HepG2 (cell line): ENCODE data around the gene NUP107. TPM values are rescaled to one million over a fixed set of nuclear protein-coding genes. Genes with fewer than 3 reads are reported as not detected.
A peak's percentile ranks its signal among the peaks of the same experiment; 100 is the strongest.

Experiments
- ARNT ChIP-seq: fragments of 450-650 bp; IDR thresholded peaks from 2 replicates; pipeline ENCODE4 v1.6.1; 2017
- DMAP1 ChIP-seq: IDR thresholded peaks from 2 replicates; pipeline ENCODE4 v1.6.1; 2016
- HINFP ChIP-seq: sonication (generic); formaldehyde crosslinking; IDR thresholded peaks from 2 replicates; pipeline ENCODE4 v1.4.0; 2020; ENCODE audit warnings: low read depth, mild to moderate bottlenecking, missing genetic modification reagents
- MAFF ChIP-seq: IDR thresholded peaks from 2 replicates; pipeline ENCODE4 v1.6.1; 2011; ENCODE audit warnings: low read depth, low read length, improper control_type of control experiment
- MZF1 ChIP-seq: sonication (generic); formaldehyde crosslinking; IDR thresholded peaks from 2 replicates; pipeline ENCODE4 v1.8.1; 2023; ENCODE audit warnings: mild to moderate bottlenecking, missing genetic modification reagents, borderline replicate concordance
- RFXAP ChIP-seq: sonication (generic); formaldehyde crosslinking; IDR thresholded peaks from 2 replicates; pipeline ENCODE4 v1.4.0; 2020; ENCODE audit warnings: missing genetic modification reagents, borderline replicate concordance
- RNF2 ChIP-seq: fragments of 450-650 bp; conservative IDR thresholded peaks from 2 replicates; pipeline ENCODE4 v1.6.1; 2016; ENCODE audit warnings: low read depth
- SIX1 ChIP-seq: sonication (generic); formaldehyde crosslinking; IDR thresholded peaks from 2 replicates; pipeline ENCODE4 v1.4.0; 2020; ENCODE audit warnings: missing genetic modification reagents, borderline replicate concordance
- TBX3 ChIP-seq: fragments of 450-650 bp; IDR thresholded peaks from 2 replicates; pipeline ENCODE4 v1.6.1; 2017; ENCODE audit warnings: antibody characterized with exemption, mild to moderate bottlenecking, inconsistent platforms, borderline replicate concordance
- TCF12 ChIP-seq, 2 experiments: fragments of 450-650 bp in 1 of 2; sonication (generic) in 1 of 2; formaldehyde crosslinking in 1 of 2; IDR thresholded peaks; 2 replicates each; pipeline versions ENCODE4 v1.6.1 to v1.8.0; 2017 to 2022; ENCODE audit warnings: antibody characterized with exemption in 1 of 2, mild to moderate bottlenecking in 1 of 2, missing genetic modification reagents in 1 of 2, moderate library complexity in 1 of 2
- ZBTB2 ChIP-seq: sonication (generic); formaldehyde crosslinking; IDR thresholded peaks from 2 replicates; pipeline ENCODE4 v1.8.0; 2022; ENCODE audit warnings: low read depth, missing genetic modification reagents
- ZBTB40 ChIP-seq, 2 experiments: fragments of 450-650 bp in 1 of 2; sonication (generic) in 1 of 2; formaldehyde crosslinking in 1 of 2; IDR thresholded peaks; 2 replicates each; pipeline versions ENCODE4 v1.6.1 to v1.8.0; 2016 to 2022; ENCODE audit warnings: antibody characterized with exemption in 1 of 2, mild to moderate bottlenecking in 1 of 2, missing genetic modification reagents in 1 of 2
- ZNF546 ChIP-seq: sonication (generic); formaldehyde crosslinking; conservative IDR thresholded peaks from 2 replicates; pipeline ENCODE4 v1.8.1; 2023; ENCODE audit warnings: mild to moderate bottlenecking, missing genetic modification reagents
- ZNF562 ChIP-seq: sonication (generic); formaldehyde crosslinking; IDR thresholded peaks from 2 replicates; pipeline ENCODE4 v1.8.0; 2022; ENCODE audit warnings: missing genetic modification reagents, borderline replicate concordance
- ZNF570 ChIP-seq: sonication (generic); formaldehyde crosslinking; IDR thresholded peaks from 2 replicates; pipeline ENCODE4 v1.4.0; 2020; ENCODE audit warnings: mild to moderate bottlenecking, missing genetic modification reagents, borderline replicate concordance
- ZNF737 ChIP-seq: sonication (generic); formaldehyde crosslinking; IDR thresholded peaks from 2 replicates; pipeline ENCODE4 v1.5.0; 2020; ENCODE audit warnings: missing genetic modification reagents, mild to moderate bottlenecking, borderline replicate concordance
- polyA plus RNA-seq, 8 experiments: library from polyadenylated mRNA; depleted of rRNA in 3 of 8; stranded (reverse) in 7 of 8; unstranded in 1 of 8; fragments of >200 nt; fragmentation: Illumina TruSeq in 4 of 8; extraction: Trizol in 4 of 8; gene quantifications; 2 replicates each; pipeline versions ENCODE4 v1.2.1 to v1.2.3, GENCODE V29; 2011 to 2016; ENCODE audit warnings: low read depth in 4 of 8, missing spikeins in 1 of 8, mixed read lengths in 1 of 8; ENCODE audit not compliant: insufficient read depth in 1 of 8
- total RNA-seq, 5 experiments: library from RNA; depleted of rRNA; stranded (reverse); fragments of >200 nt; fragmentation: Illumina TruSeq; extraction: Trizol; gene quantifications; 2 replicates each; pipeline ENCODE4 v1.2.3, GENCODE V29; 2016; ENCODE audit warnings: low read depth in 1 of 5

The NUP107 gene
- total and polyA plus RNA-seq, 2 of the 13 experiments (the other 11 are each of a cell fraction or from before 2014, with no cell fraction given) = 54.7 to 100 TPM

- TF ChIP-seq ZBTB40 (IDR thresholded peaks at IDR 0.05) (peak; percentile 99), ZBTB40 (CRISPR knock-in tag; IDR thresholded peaks at IDR 0.05) (peak; percentile 86), TBX3 (0 out of 2 replicates have a peak, but pooled peaks have one; percentile 9), ZNF546 (no peak), ZBTB2 (CRISPR knock-in tag) (no peak), HINFP (CRISPR knock-in tag) (no peak), DMAP1 (CRISPR knock-in tag) (peak; percentile 95; the same call in 1 of the 2 replicates), RNF2 (0 out of 2 replicates have a peak, but pooled peaks have one; percentile 43), SIX1 (CRISPR knock-in tag) (no peak), ARNT (no peak), MAFF (no peak), ZNF570 (CRISPR knock-in tag) (no peak), RFXAP (peak; percentile 88; the same call in 1 of the 2 replicates), ZNF562 (CRISPR knock-in tag) (no peak), ZNF737 (CRISPR knock-in tag) (no peak), MZF1 (CRISPR knock-in tag) (no peak), TCF12 (IDR thresholded peaks at IDR 0.05) (no peak), TCF12 (CRISPR knock-in tag; IDR thresholded peaks at IDR 0.05) (no peak)
Measured at GRCh38 chr12:68686595-68687521, at the start of gene NUP107 (continued).
